Stimulated activated CD4-positive, alpha-beta T cell treated with anti-CD3 and anti-CD28 coated beads, TNF-alpha, amount 100 ng/mL, for 24 hours (primary cell): Measurements from ENCODE around the gene SLC22A15.
"Not testable (repeated sequence)": the region's sequence is repeated elsewhere in the genome, so short reads cannot be mapped to it uniquely, and the experiment has no call there.

Experiments used
- DNase-seq, 3 experiments: peaks; one replicate each; pipeline ENCODE4 v3.0.0-alpha.2; 2020; ENCODE audit warnings: low read depth in 3 of 3

The SLC22A15 gene

GRCh38 chr1:116031302-116031835 lies 55.1 kb downstream of the SLC22A15 start:
- DNase-seq, result no peak

- DNase-seq, result no peak
Observed at GRCh38 chr1:116033322-116033721, 57.0 kb downstream of the SLC22A15 start.

GRCh38 chr1:116036255-116036654 lies 59.9 kb downstream of the SLC22A15 start:
- no peak for DNase-seq

- no peak for DNase-seq
Observed at GRCh38 chr1:116038679-116039078, 62.4 kb downstream of the SLC22A15 start.

- DNase-seq, result no peak
Observed at GRCh38 chr1:116044071-116044470, 67.8 kb downstream of the SLC22A15 start.

- not testable (repeated sequence) for DNase-seq
Observed at GRCh38 chr1:116046933-116047332, 70.6 kb downstream of the SLC22A15 start.

GRCh38 chr1:116051896-116052295 lies 75.6 kb downstream of the SLC22A15 start:
- DNase-seq, result not testable (repeated sequence)

GRCh38 chr1:116062201-116062600 lies 85.9 kb downstream of the SLC22A15 start:
- DNase-seq, result no peak

- no peak for DNase-seq
Observed at GRCh38 chr1:116064616-116065015, 88.3 kb downstream of the SLC22A15 start.

GRCh38 chr1:116066868-116067565 lies 90.7 kb downstream of the SLC22A15 start:
- DNase-seq, result no peak

- no peak for DNase-seq
Observed at GRCh38 chr1:116067566-116067890, 91.2 kb downstream of the SLC22A15 start.

- DNase-seq, result no peak
Observed at GRCh38 chr1:116075575-116075974, 99.3 kb downstream of the SLC22A15 start.

GRCh38 chr1:116075990-116076389 lies 99.7 kb downstream of the SLC22A15 start:
- no peak for DNase-seq

GRCh38 chr1:116076831-116077230 lies 100.5 kb downstream of the SLC22A15 start:
- no peak for DNase-seq

- DNase-seq, result no peak
Observed at GRCh38 chr1:116078699-116079223, 102.4 kb downstream of the SLC22A15 start.

- no peak for DNase-seq
Observed at GRCh38 chr1:116087628-116088027, 111.3 kb downstream of the SLC22A15 start.

- no peak for DNase-seq
Observed at GRCh38 chr1:116089870-116090269, 113.6 kb downstream of the SLC22A15 start.

GRCh38 chr1:116091083-116091482 lies 114.8 kb downstream of the SLC22A15 start:
- no peak for DNase-seq

- DNase-seq, result no peak
Observed at GRCh38 chr1:116092752-116093489, 116.6 kb downstream of the SLC22A15 start.

GRCh38 chr1:116095027-116095426 lies 118.7 kb downstream of the SLC22A15 start:
- DNase-seq, result no peak

GRCh38 chr1:116096013-116096618 lies 119.8 kb downstream of the SLC22A15 start:
- DNase-seq, result no peak

- DNase-seq, result no peak
Observed at GRCh38 chr1:116097626-116098025, 121.3 kb downstream of the SLC22A15 start.
